ENCODE measurements around the gene RAB40A. TPM values are rescaled to one million over a fixed set of nuclear protein-coding genes. Genes with fewer than 3 reads are reported as not detected.
A peak's percentile ranks its signal among the peaks of the same experiment; 100 is the strongest.

Gene RAB40A
- total RNA-seq, 1 donor = 0.27 TPM

DNA sequence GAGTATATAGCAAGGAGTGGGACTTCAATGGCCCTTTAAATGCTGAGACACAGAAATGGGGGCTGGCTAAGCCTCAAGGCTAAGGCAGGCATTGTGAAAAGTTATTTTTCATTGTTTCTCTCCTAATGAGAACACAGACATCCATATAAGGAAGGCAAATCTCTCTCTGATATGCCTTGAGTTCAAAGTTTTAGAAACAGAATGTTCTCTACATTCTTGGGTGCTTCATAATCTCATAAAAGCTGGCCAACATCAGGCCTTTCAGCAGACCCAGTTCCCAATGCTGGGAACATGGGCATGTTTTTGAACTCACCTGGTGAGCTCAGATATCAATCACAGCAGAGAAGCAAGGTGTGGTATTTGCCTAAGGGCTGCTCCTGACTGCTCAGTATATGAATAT is 19.4 kb upstream of the RAB40A start:
- no peak overlapping the region for H3K4me3 ChIP-seq (ENCODE audit: low read depth, low read length)
- TF ChIP-seq, protein P1, sequence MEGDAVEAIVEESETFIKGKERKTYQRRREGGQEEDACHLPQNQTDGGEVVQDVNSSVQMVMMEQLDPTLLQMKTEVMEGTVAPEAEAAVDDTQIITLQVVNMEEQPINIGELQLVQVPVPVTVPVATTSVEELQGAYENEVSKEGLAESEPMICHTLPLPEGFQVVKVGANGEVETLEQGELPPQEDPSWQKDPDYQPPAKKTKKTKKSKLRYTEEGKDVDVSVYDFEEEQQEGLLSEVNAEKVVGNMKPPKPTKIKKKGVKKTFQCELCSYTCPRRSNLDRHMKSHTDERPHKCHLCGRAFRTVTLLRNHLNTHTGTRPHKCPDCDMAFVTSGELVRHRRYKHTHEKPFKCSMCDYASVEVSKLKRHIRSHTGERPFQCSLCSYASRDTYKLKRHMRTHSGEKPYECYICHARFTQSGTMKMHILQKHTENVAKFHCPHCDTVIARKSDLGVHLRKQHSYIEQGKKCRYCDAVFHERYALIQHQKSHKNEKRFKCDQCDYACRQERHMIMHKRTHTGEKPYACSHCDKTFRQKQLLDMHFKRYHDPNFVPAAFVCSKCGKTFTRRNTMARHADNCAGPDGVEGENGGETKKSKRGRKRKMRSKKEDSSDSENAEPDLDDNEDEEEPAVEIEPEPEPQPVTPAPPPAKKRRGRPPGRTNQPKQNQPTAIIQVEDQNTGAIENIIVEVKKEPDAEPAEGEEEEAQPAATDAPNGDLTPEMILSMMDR (IDR thresholded peaks at IDR 0.05; ENCODE audit: insufficient read depth, low read length) = no peak
- peak; percentile 12 for DNase-seq (ENCODE audit: low read depth)

DNA sequence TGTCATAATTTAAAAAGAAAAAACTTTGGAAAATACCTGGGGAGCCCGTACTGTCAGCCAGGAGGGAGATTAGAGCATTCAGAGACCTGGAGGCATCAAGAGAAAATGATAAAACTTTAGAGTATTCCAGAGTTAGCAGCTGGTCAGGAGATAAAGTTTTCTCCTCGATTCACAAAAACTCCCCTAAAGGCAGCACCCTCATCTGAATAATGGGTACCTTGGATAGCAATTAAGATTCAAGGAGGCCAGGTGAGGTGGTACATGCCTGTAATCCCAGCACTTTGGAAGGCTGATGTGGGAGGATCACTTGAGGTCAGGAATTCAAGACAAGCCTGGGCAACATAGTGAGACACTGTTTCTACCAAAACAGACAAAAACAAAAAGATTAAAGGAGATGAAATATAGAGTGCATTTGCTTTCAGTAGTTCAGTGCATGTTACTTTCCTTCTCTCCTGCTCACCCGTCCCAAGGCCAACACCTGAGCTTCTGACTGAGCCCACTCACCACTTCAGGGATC is 18.6 kb upstream of the RAB40A start:
- no peak for DNase-seq (ENCODE audit: low read depth)
- TF ChIP-seq, protein P1 (IDR thresholded peaks at IDR 0.05; ENCODE audit: insufficient read depth, low read length) = no peak
- H3K4me3 ChIP-seq (ENCODE audit: low read depth, low read length) = no peak overlapping the region

DNA sequence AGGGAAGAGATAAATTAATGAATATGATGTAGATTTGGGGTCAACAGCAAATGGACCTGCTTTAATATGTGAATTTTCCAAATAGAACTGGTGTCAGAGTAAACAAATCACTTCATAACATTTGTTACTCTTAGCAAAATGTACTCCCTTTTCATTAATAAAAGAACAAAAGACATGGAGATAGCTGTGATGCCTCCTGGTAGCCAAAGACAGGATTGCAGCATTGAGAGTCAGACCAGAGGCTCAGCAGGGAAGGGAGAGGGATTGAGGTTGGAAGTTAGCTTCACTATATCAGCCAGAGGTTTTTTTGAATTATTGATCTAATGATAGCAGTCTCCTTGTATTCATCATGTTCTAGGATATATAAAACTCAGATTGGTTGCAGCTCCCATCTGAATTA is 17.4 kb upstream of the RAB40A start:
- no peak for DNase-seq (ENCODE audit: low read depth)
- TF ChIP-seq, protein P1 (IDR thresholded peaks at IDR 0.05; ENCODE audit: insufficient read depth, low read length) = no peak
- no peak overlapping the region for H3K4me3 ChIP-seq (ENCODE audit: low read depth, low read length)

DNA sequence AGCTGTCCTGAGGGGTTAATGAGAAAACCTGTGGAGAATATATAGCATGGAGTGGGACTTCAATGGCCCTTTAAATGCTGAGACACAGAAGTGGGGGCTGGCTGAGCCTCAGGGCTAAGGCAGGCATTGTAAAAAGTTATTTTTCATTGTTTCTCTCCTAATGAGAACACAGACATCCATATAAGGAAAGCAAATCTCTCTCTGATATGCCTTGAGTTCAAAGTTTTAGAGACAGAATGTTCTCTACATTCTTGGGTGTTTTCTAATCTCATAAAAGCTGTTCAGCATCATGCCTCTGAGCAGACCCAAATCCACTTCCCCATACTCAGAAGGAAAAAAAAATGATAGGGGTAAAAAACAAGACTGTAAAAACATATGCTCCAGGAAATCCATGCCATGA is 16.8 kb upstream of the RAB40A start:
- TF ChIP-seq, protein P1 (IDR thresholded peaks at IDR 0.05; ENCODE audit: insufficient read depth, low read length) = no peak
- no peak for DNase-seq (ENCODE audit: low read depth)
- no peak overlapping the region for H3K4me3 ChIP-seq (ENCODE audit: low read depth, low read length)

DNA sequence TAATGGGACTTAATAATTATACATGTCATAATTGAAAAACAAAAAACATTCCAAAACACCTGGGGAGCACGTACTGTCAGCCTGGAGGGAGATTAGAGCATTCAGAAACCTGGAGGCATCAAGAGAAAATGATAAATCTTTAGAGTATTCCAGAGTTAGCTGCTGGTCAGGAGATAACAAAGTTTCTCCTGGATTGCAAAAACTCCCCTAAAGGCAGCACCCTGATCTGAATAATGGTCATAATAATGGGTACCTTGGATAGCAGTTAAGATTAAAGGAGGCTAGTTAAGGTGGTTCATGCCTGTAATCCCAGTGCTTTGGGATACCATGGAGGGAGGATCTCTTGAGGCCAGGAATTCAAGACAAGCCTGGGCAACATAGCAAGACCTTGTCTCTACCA is 15.9 kb upstream of the RAB40A start:
- TF ChIP-seq, protein P1 (IDR thresholded peaks at IDR 0.05; ENCODE audit: insufficient read depth, low read length) = no peak
- DNase-seq (ENCODE audit: low read depth) = no peak
- no peak overlapping the region for H3K4me3 ChIP-seq (ENCODE audit: low read depth, low read length)

DNA sequence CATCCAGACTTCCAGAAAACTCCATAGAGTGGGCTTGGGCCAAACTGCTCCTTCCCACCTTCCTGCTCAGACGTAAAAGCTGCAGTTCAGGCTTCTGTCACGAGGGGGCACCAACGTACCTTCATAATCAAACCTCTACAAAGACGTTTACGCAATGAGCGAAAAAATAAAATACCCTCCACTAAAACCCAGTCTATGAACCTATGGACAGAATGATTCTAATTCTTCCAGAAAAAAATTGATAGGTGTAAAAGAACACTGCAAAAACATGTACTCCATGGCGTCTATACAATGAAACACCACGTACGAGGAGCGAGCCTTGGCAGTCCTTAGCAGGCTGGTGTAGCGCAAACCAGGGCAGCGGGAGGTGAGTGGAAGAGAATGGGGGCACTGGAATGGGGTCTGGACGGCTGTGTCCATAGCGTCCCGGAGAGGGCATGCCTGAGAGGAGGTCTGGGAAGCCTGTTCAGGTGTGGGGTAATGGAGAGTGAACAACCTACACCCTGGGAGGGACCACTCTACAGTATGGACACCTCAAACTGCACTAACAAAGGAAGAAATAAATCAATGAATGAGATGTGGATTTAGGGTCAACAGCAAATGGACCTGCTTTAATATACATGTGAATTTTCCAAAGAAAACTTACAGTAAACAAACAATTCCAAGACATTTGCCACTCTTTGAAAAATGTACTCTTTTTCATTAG is 14.4 kb upstream of the RAB40A start:
- TF ChIP-seq, protein P1 (IDR thresholded peaks at IDR 0.05; ENCODE audit: insufficient read depth, low read length) = peak; percentile 82
- H3K4me3 ChIP-seq (ENCODE audit: low read depth, low read length) = peak overlapping the region; percentile 43
- DNase-seq (ENCODE audit: low read depth) = peak; percentile 81

All from fibroblast of the aortic adventitia (primary cell).